K562 (cell line): ENCODE results near the gene PPP1R12B.
"Not testable (repeated sequence)": the region's sequence is repeated elsewhere in the genome, so short reads cannot be mapped to it uniquely, and the experiment has no call there.

Experiments
- ELF4 ChIP-seq: fragments of 450-650 bp; formaldehyde crosslinking; IDR thresholded peaks from 2 replicates; pipeline ENCODE4 v1.4.0; 2022; ENCODE audit warnings: missing genetic modification characterization
- JUN ChIP-seq, 2 experiments: sonication (generic) in 1 of 2; formaldehyde crosslinking in 1 of 2; IDR thresholded peaks; 2 replicates each; pipeline versions ENCODE4 v1.6.1 to v1.8.0; 2012 to 2022; ENCODE audit warnings: borderline replicate concordance in 2 of 2, mild to moderate bottlenecking in 2 of 2, improper control_type of control experiment in 1 of 2, low read depth in 1 of 2, low read length in 1 of 2, missing genetic modification reagents in 1 of 2
- MTA3 ChIP-seq: fragments of 450-650 bp; formaldehyde crosslinking; IDR thresholded peaks from 2 replicates; pipeline ENCODE4 v1.6.1; 2017; ENCODE audit warnings: mild to moderate bottlenecking, borderline replicate concordance
- POLR2A ChIP-seq: fragments of 450-650 bp; conservative IDR thresholded peaks from 2 replicates; pipeline ENCODE4 v1.6.1; 2016
- POLR2AphosphoS5 ChIP-seq: IDR thresholded peaks from 2 replicates; pipeline ENCODE4 v1.6.1; 2011; ENCODE audit warnings: mild to moderate bottlenecking, low read depth, low read length, moderate library complexity; ENCODE audit not compliant: control insufficient read depth, insufficient read depth
- TOE1 ChIP-seq, 2 experiments: fragments of 450-650 bp in 1 of 2; sonication (generic) in 1 of 2; formaldehyde crosslinking in 1 of 2; IDR thresholded peaks; 2 replicates each; pipeline versions ENCODE4 v1.7.1 to v1.8.0; 2016 to 2022; ENCODE audit warnings: borderline replicate concordance in 2 of 2, mild to moderate bottlenecking in 2 of 2, antibody characterized with exemption in 1 of 2, inconsistent platforms in 1 of 2, low read depth in 1 of 2, missing genetic modification reagents in 1 of 2, moderate library complexity in 1 of 2
- U2AF1 ChIP-seq: fragments of 200-400 bp; formaldehyde crosslinking; optimal IDR thresholded peaks from 2 replicates; pipeline ENCODE3; 2017; ENCODE audit warnings: mild to moderate bottlenecking, low read depth, low read length, moderate library complexity
- YY1 ChIP-seq, 3 experiments: IDR thresholded peaks; 2 replicates each; pipeline ENCODE4 v1.6.1; 2011; ENCODE audit warnings: low read length in 2 of 3, mild to moderate bottlenecking in 2 of 3, moderate library complexity in 2 of 3, borderline replicate concordance in 1 of 3, control low read depth in 1 of 3, low read depth in 1 of 3; ENCODE audit not compliant: insufficient read depth in 3 of 3, insufficient replicate concordance in 2 of 3, control insufficient read depth in 1 of 3, insufficient read length in 1 of 3; ENCODE audit errors: extremely low read depth in 1 of 3
- ZNF384 ChIP-seq: IDR thresholded peaks from 2 replicates; pipeline ENCODE4 v1.6.1; 2012; ENCODE audit warnings: low read depth, low read length, improper control_type of control experiment

DNA sequence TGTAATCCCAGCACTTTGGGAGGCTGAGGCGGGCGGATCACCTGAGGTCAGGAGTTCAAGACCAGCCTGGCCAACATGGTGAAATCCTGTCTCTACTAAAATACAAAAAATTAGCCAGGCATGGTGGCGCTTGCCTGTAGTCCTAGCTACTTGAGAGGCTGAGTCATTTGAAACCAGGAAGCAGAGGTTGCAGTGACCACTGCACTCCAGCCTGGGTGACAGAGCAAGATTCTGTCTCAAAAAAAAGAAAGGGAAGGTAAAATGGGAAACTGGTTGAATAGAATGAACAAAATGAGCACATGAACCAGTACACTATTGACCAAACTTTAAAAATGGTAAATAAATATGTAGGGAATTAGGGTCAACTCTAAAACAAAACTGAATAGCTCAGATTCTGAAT lies 120.2 kb downstream of the PPP1R12B start:
- not testable (repeated sequence) for TF ChIP-seq MTA3; JUN (IDR thresholded peaks at IDR 0.05; ENCODE audit: borderline replicate concordance, low read depth, low read length); JUN (CRISPR knock-in tag; IDR thresholded peaks at IDR 0.05; ENCODE audit: borderline replicate concordance); POLR2A; YY1 (IDR thresholded peaks at IDR 0.05; ENCODE audit: borderline replicate concordance in 1 of 3, control insufficient read depth in 1 of 3, extremely low read depth in 1 of 3, insufficient read depth in 3 of 3, insufficient read length in 1 of 3, insufficient replicate concordance in 2 of 3, low read depth in 1 of 3, low read length in 2 of 3); U2AF1; ELF4; POLR2AphosphoS5; TOE1 (IDR thresholded peaks at IDR 0.05; ENCODE audit: borderline replicate concordance); TOE1 (CRISPR knock-in tag; IDR thresholded peaks at IDR 0.05; ENCODE audit: borderline replicate concordance, low read depth)
- peak; percentile 33 for TF ChIP-seq ZNF384
